Suprapubic skin (tissue), 4 donors: ENCODE data around the gene C16orf92. TPM values are rescaled to one million over a fixed set of nuclear protein-coding genes. Genes with fewer than 3 reads are reported as not detected.
A peak's percentile ranks its signal among the peaks of the same experiment; 100 is the strongest.

Experiments
- DNase-seq, 2 donors: peaks; one replicate each; pipeline ENCODE4 v3.0.0-alpha.2; 2019; ENCODE audit warnings: low spot score in 2 of 2
- H3K27ac ChIP-seq: fragments of 200-600 bp; sonication (generic); one replicate; pipeline ENCODE4 v1.5.1; 2019
- H3K27me3 ChIP-seq: fragments of 200-600 bp; sonication (generic); one replicate; pipeline ENCODE4 v1.5.1; 2019
- H3K36me3 ChIP-seq: fragments of 200-600 bp; sonication (generic); one replicate; pipeline ENCODE4 v1.5.1; 2019
- H3K4me1 ChIP-seq: fragments of 200-600 bp; sonication (generic); one replicate; pipeline ENCODE4 v1.5.1; 2019
- H3K4me3 ChIP-seq: fragments of 200-600 bp; sonication (generic); one replicate; pipeline ENCODE4 v1.5.1; 2019; ENCODE audit warnings: mild to moderate bottlenecking
- H3K9me3 ChIP-seq: fragments of 200-600 bp; sonication (generic); one replicate; pipeline ENCODE4 v1.5.1; 2019
- EP300 ChIP-seq: sonication (generic); formaldehyde crosslinking; IDR thresholded peaks from one replicate; pipeline ENCODE4 v1.6.1; 2017; ENCODE audit warnings: antibody characterized with exemption
- POLR2A ChIP-seq, 2 donors: fragments of 450-650 bp; IDR thresholded peaks; one replicate each; pipeline ENCODE4 v1.6.1; 2017; ENCODE audit warnings: antibody characterized with exemption in 2 of 2, mild to moderate bottlenecking in 2 of 2, moderate library complexity in 2 of 2
- POLR2AphosphoS5 ChIP-seq, 3 donors: sonication (generic); formaldehyde crosslinking; IDR thresholded peaks; one replicate each; pipeline ENCODE4 v1.6.1; 2017; ENCODE audit warnings: antibody characterized with exemption in 3 of 3
- WGBS: methylation state at CpG from one replicate; pipeline ENCODE4 v1.1.5; 2018; 5-methylcytosine and 5-hydroxymethylcytosine counted together
- total RNA-seq, 4 donors: library from RNA; depleted of rRNA; stranded (reverse); fragments of >200 nt; gene quantifications; one replicate each; pipeline ENCODE4 v1.1.0, GENCODE V29; 2016
- TF ChIP-seq, protein P1 (sequence below), 2 donors: fragments of 200-600 bp in 1 of 2; fragments of 450-650 bp in 1 of 2; sonication (generic) in 1 of 2; IDR thresholded peaks; one replicate each; pipeline ENCODE4 v1.5.1; 2016 to 2019; ENCODE audit warnings: antibody characterized with exemption in 2 of 2, mild to moderate bottlenecking in 1 of 2, moderate library complexity in 1 of 2

C16orf92 gene
- total RNA-seq, 4 donors from 2014 or later: not detected

DNA sequence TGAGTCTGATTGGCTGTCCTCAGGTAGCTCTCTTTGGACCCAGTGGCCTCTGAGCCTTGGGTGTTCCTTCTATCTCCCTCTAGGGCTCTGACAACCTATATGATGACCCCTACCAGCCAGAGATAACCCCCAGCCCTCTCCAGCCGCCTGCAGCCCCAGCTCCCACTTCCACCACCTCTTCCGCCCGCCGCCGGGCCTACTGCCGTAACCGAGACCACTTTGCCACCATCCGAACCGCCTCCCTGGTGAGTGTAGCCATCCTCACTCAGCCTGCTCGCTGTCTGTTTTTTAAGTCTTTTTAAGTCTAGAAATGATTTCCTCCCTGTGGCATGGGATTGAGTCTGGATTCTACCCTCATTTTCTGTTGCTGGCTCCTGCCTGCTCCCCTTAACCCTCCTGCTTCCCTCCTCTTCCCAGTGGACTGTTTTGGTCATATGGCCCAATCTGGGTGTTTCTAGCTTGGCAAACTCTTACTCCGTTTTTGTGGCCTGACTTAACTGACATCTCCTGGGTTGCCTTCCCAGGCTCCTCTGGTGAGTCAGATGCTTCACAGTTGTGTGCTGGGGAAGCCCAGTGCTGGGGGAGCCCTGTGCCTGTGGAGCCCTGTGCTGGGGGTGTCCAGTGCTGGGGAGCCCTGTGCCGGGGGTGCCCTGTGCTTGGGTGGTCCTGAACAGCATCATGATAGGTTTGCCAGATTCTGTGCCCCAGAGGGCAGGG lies 39.4 kb upstream of the C16orf92 start:
- Histone ChIP-seq H3K36me3 (peaks cover 100% of the 10 kb centered on the region), H3K9me3 (no peaks in the 10 kb centered on the region), H3K27me3 (no peaks in the 10 kb centered on the region), H3K4me3 (no peak overlapping the region), H3K4me1 (no peaks in the 10 kb centered on the region), H3K27ac (no peak overlapping the region)
- DNase-seq: peak in 1 of 2 donors; percentile 54
- TF ChIP-seq, protein P1, sequence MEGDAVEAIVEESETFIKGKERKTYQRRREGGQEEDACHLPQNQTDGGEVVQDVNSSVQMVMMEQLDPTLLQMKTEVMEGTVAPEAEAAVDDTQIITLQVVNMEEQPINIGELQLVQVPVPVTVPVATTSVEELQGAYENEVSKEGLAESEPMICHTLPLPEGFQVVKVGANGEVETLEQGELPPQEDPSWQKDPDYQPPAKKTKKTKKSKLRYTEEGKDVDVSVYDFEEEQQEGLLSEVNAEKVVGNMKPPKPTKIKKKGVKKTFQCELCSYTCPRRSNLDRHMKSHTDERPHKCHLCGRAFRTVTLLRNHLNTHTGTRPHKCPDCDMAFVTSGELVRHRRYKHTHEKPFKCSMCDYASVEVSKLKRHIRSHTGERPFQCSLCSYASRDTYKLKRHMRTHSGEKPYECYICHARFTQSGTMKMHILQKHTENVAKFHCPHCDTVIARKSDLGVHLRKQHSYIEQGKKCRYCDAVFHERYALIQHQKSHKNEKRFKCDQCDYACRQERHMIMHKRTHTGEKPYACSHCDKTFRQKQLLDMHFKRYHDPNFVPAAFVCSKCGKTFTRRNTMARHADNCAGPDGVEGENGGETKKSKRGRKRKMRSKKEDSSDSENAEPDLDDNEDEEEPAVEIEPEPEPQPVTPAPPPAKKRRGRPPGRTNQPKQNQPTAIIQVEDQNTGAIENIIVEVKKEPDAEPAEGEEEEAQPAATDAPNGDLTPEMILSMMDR (IDR thresholded peaks at IDR 0.05): no peak
- TF ChIP-seq POLR2AphosphoS5 (IDR thresholded peaks at IDR 0.05) (no peak), EP300 (no peak), POLR2A (IDR thresholded peaks at IDR 0.05) (no peak)
- WGBS: 76% methylated on average over 11 of the region's 12 CpGs

DNA sequence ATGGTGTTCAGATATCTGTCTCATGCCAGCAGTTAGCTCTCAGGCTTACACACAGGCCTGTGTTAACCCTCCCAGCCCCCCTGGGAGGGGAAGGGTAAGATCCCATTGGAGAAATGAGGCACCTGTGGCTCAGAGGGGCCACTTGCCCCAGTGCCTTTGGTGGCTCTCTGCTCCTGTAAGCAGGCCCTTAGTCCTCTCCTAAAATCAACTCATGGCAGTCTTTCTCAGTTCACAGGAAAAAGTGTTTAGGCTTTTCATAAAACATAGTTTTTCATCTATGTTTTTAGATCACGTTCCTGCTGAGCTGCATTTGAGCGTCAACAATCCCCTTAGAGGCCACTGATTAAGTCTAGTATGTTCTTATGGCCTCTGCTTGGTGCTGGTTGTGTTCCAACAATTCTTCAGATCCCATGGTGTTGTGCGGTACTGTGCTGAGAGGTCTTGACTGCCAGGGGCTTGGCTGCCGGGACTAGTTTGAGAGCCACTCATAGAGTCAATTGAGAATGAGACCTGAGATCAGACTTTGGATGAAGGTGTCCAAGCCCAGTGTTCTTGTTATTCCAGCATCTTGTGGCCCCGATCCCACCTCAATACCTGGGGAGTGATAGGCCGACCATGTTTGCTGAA lies 38.7 kb upstream of the C16orf92 start:
- H3K36me3 ChIP-seq: peaks cover 100% of the 10 kb centered on the region
- 79% methylated on average over 6 of the region's 6 CpGs for WGBS

DNA sequence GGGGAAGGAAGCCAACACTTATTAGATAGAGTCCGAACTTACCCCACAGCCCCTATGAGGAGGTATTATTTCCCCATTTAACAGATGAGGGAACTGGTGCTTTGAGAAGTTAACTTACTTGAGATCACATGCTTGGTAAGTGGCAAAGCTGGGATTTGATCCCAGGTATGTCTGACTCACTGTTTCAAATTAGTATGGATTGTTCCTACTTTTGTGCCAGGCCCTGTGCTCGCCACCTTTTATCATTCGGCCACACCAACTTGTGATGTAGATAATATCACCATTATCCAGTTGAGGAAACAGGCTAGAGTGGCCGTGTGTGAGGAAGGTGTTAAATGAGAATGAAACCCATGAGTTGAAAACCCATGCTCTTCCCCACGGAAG lies 38.2 kb upstream of the C16orf92 start:
- no peak overlapping the region for H3K27ac ChIP-seq
- no peaks in the 10 kb centered on the region for H3K4me1 ChIP-seq
- TF ChIP-seq, protein P1 (IDR thresholded peaks at IDR 0.05): no peak
- TF ChIP-seq EP300 (no peak), POLR2A (IDR thresholded peaks at IDR 0.05) (no peak), POLR2AphosphoS5 (IDR thresholded peaks at IDR 0.05) (no peak)
- no peak for DNase-seq
- WGBS: 91% methylated on average over 5 of the region's 5 CpGs
- H3K36me3 ChIP-seq: peaks cover 100% of the 10 kb centered on the region
- no peak overlapping the region for H3K4me3 ChIP-seq
- H3K9me3 ChIP-seq: no peaks in the 10 kb centered on the region
- no peaks in the 10 kb centered on the region for H3K27me3 ChIP-seq

More for the DNA sequence above, 38.7 kb upstream of the C16orf92 start:
- Histone ChIP-seq H3K9me3 (no peaks in the 10 kb centered on the region), H3K27ac (no peak overlapping the region), H3K4me1 (no peaks in the 10 kb centered on the region), H3K27me3 (no peaks in the 10 kb centered on the region), H3K4me3 (no peak overlapping the region)
- TF ChIP-seq POLR2A (IDR thresholded peaks at IDR 0.05) (no peak), POLR2AphosphoS5 (IDR thresholded peaks at IDR 0.05) (no peak), EP300 (no peak)
- TF ChIP-seq, protein P1 (IDR thresholded peaks at IDR 0.05): no peak
- DNase-seq: no peak

DNA sequence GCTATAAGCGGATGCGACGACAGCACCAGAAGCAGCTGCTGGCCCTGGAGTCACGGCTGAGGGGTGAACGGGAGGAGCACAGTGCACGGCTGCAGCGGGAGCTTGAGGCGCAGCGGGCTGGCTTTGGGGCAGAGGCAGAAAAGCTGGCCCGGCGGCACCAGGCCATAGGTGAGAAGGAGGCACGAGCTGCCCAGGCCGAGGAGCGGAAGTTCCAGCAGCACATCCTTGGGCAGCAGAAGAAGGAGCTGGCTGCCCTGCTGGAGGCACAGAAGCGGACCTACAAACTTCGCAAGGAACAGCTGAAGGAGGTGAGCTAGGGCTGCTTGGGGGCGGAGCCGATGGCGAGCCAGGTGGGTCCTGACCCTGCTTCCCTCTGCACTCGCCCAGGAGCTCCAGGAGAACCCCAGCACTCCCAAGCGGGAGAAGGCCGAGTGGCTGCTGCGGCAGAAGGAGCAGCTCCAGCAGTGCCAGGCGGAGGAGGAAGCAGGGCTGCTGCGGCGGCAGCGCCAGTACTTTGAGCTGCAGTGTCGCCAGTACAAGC lies 37.7 kb upstream of the C16orf92 start:
- peak in 1 of 2 donors; percentile 49 for DNase-seq
- H3K36me3 ChIP-seq: peaks cover 100% of the 10 kb centered on the region
- TF ChIP-seq EP300: no peak
- no peak for TF ChIP-seq POLR2A (IDR thresholded peaks at IDR 0.05)
- no peak for TF ChIP-seq POLR2AphosphoS5 (IDR thresholded peaks at IDR 0.05)
- TF ChIP-seq, protein P1 (IDR thresholded peaks at IDR 0.05): no peak
- H3K27me3 ChIP-seq: no peaks in the 10 kb centered on the region
- H3K27ac ChIP-seq: no peak overlapping the region
- 95% methylated on average over 27 of the region's 28 CpGs for WGBS
- no peaks in the 10 kb centered on the region for H3K4me1 ChIP-seq
- H3K4me3 ChIP-seq: no peak overlapping the region
- no peaks in the 10 kb centered on the region for H3K9me3 ChIP-seq

DNA sequence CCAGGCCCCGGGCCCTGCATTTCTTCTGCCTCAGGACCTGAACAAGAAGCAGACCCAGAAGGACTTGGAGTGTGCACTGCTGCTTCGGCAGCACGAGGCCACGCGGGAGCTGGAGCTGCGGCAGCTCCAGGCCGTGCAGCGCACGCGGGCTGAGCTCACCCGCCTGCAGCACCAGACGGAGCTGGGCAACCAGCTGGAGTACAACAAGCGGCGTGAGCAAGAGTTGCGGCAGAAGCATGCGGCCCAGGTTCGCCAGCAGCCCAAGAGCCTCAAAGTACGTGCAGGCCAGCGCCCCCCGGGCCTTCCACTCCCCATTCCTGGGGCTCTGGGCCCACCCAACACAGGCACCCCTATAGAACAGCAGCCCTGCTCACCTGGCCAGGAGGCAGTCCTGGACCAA lies 36.8 kb upstream of the C16orf92 start:
- H3K4me1 ChIP-seq: no peaks in the 10 kb centered on the region
- DNase-seq: no peak
- H3K27me3 ChIP-seq: no peaks in the 10 kb centered on the region
- H3K36me3 ChIP-seq: peaks cover 100% of the 10 kb centered on the region
- H3K4me3 ChIP-seq: no peak overlapping the region
- TF ChIP-seq POLR2AphosphoS5 (IDR thresholded peaks at IDR 0.05) (no peak), POLR2A (IDR thresholded peaks at IDR 0.05) (no peak), EP300 (no peak)
- TF ChIP-seq, protein P1 (IDR thresholded peaks at IDR 0.05): no peak
- no peaks in the 10 kb centered on the region for H3K9me3 ChIP-seq
- H3K27ac ChIP-seq: no peak overlapping the region
- WGBS: 93% methylated on average over 19 of the region's 20 CpGs
